Right ventricle myocardium inferior (tissue), 1 donor: ENCODE measurements around the gene SETD3. TPM values are rescaled to one million over a fixed set of nuclear protein-coding genes. Genes with fewer than 3 reads are reported as not detected.

ENCODE experiments used
- ATAC-seq: fragments of 200-7000 bp; cut with Tn5 transposase; one replicate; pipeline ENCODE4 v1.9.1; 2020; ENCODE audit warnings: mild to moderate bottlenecking, moderate library complexity
- DNase-seq: peaks from one replicate; pipeline ENCODE4 v3.0.0; 2021; ENCODE audit errors: missing footprints
- intact Hi-C: fragments of 100-400 bp; cut with DNase I; formaldehyde crosslinking; loops from one replicate; pipeline ENCODE4 v1.11.0; 2022
- total RNA-seq: library from RNA; stranded (reverse); fragmentation: NEBNext Ultra II Directional; extraction: Animal tissue kit (Norgen Biotek cat#: 25700); gene quantifications from one replicate; pipeline ENCODE4 v1.2.1, GENCODE V29; 2021
- donor health status: DM: no; HTN: yes; CAD: no; lungs with severe emphysema.

The SETD3 gene
- total RNA-seq, 1 donor from 2014 or later: 97.2 TPM

- ATAC-seq (no peak), DNase-seq (no peak)
- intact Hi-C loops: no loop called here
Measured at GRCh38 chr14:99468836-99469592, 11.6 kb downstream of the SETD3 start.

- intact Hi-C loops: no loop called here
- DNase-seq: no peak
- ATAC-seq: no peak
Measured at GRCh38 chr14:99468081-99468480, 12.6 kb downstream of the SETD3 start.

GRCh38 chr14:99467336-99468078 lies 13.2 kb downstream of the SETD3 start:
- no peak for DNase-seq
- ATAC-seq: no peak
- intact Hi-C loops: no loop called here

GRCh38 chr14:99466758-99467157 lies 13.9 kb downstream of the SETD3 start:
- ATAC-seq: no peak
- intact Hi-C loops: no loop called here

GRCh38 chr14:99465288-99465687 lies 15.4 kb downstream of the SETD3 start:
- DNase-seq (no peak), ATAC-seq (no peak)
- intact Hi-C loops: no loop called here

More at GRCh38 chr14:99466758-99467157, 13.9 kb downstream of the SETD3 start:
- no peak for DNase-seq

GRCh38 chr14:99463974-99464373 lies 16.7 kb downstream of the SETD3 start:
- no peak for ATAC-seq
- DNase-seq: no peak
- intact Hi-C loops: no loop called here

GRCh38 chr14:99462210-99462609 lies 18.4 kb downstream of the SETD3 start:
- intact Hi-C loops: no loop called here
- ATAC-seq (no peak), DNase-seq (no peak)

- no peak for ATAC-seq
- DNase-seq: no peak
- intact Hi-C loops: no loop called here
Measured at GRCh38 chr14:99461411-99462085, 19.1 kb downstream of the SETD3 start.

- intact Hi-C loops: no loop called here
- ATAC-seq: no peak
- DNase-seq: no peak
Measured at GRCh38 chr14:99460793-99461192, 19.9 kb downstream of the SETD3 start.

GRCh38 chr14:99459481-99460100 lies 21.1 kb downstream of the SETD3 start:
- DNase-seq (no peak), ATAC-seq (no peak)
- intact Hi-C loops: no loop called here

- ATAC-seq (no peak), DNase-seq (no peak)
- intact Hi-C loops: no loop called here
Measured at GRCh38 chr14:99454246-99454645, 26.4 kb downstream of the SETD3 start.

GRCh38 chr14:99452968-99453367 lies 27.7 kb downstream of the SETD3 start:
- no peak for DNase-seq
- no peak for ATAC-seq

GRCh38 chr14:99451234-99451633 lies 29.4 kb downstream of the SETD3 start:
- ATAC-seq (no peak), DNase-seq (no peak)
- intact Hi-C loops: no loop called here

More at GRCh38 chr14:99452968-99453367, 27.7 kb downstream of the SETD3 start:
- intact Hi-C loops: no loop called here

- DNase-seq: no peak
- no peak for ATAC-seq
- intact Hi-C loops: no loop called here
Measured at GRCh38 chr14:99450266-99450665, 30.4 kb downstream of the SETD3 start.

GRCh38 chr14:99447739-99448138 lies 32.9 kb downstream of the SETD3 start:
- ATAC-seq: no peak
- DNase-seq: no peak
- intact Hi-C loops: no loop called here

- no peak for ATAC-seq
- no peak for DNase-seq
- intact Hi-C loops: no loop called here
Measured at GRCh38 chr14:99445931-99446330, 34.7 kb downstream of the SETD3 start.

GRCh38 chr14:99441918-99442317 lies 38.7 kb downstream of the SETD3 start:
- DNase-seq (no peak), ATAC-seq (no peak)
- intact Hi-C loops: no loop called here

GRCh38 chr14:99441157-99441870 lies 39.3 kb downstream of the SETD3 start:
- no peak for DNase-seq
- intact Hi-C loops: no loop called here
- ATAC-seq: no peak

- intact Hi-C loops: no loop called here
- ATAC-seq: no peak
- no peak for DNase-seq
Measured at GRCh38 chr14:99440278-99440677, 40.4 kb downstream of the SETD3 start.
